SW 1271 (cell line): ENCODE results near the gene CCDC127.
A peak's percentile ranks its signal among the peaks of the same experiment; 100 is the strongest.
"Not testable (repeated sequence)": the region's sequence is repeated elsewhere in the genome, so short reads cannot be mapped to it uniquely, and the experiment has no call there.

Experiments
- DNase-seq, 2 experiments: peaks; one replicate each; lab custom pipeline; 2025; lab: John Stamatoyannopoulos, UW

Gene CCDC127, protein sequence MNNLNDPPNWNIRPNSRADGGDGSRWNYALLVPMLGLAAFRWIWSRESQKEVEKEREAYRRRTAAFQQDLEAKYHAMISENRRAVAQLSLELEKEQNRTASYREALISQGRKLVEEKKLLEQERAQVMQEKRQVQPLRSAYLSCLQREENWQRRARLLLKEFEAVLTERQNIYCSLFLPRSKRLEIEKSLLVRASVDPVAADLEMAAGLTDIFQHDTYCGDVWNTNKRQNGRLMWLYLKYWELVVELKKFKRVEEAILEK

GRCh38 chr5:217494-218456, at the start of gene CCDC127, which contains the start of gene SDHA:
CCDC127 (minus strand) TSS chr5:218153; CDS start chr5:216849, 1,304 bp downstream.
SDHA (plus strand) TSS chr5:218320; CDS start chr5:218356, 36 bp downstream.
- peak; percentile 85 to 92 for DNase-seq

DNA sequence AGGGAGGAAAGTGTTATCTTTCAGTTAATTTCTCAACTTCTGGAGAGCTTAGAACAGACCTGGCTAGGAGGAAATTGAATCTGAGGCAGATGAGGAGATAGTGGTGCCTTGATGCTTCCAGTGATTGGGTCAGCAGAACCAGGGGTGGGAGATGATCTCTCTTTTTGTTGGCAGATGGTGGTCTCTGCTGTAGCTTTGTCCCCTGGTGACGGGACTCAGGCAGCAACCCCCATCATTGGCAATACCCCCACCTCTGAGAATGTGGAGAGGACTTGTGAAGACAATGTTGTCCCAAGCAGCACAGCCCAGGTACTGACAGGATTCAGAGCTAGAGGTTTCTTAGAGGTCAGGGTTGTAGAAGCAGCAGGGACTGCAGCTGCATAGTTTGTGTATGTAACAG, 49.8 kb upstream of the CCDC127 start:
- no peak for DNase-seq

DNA sequence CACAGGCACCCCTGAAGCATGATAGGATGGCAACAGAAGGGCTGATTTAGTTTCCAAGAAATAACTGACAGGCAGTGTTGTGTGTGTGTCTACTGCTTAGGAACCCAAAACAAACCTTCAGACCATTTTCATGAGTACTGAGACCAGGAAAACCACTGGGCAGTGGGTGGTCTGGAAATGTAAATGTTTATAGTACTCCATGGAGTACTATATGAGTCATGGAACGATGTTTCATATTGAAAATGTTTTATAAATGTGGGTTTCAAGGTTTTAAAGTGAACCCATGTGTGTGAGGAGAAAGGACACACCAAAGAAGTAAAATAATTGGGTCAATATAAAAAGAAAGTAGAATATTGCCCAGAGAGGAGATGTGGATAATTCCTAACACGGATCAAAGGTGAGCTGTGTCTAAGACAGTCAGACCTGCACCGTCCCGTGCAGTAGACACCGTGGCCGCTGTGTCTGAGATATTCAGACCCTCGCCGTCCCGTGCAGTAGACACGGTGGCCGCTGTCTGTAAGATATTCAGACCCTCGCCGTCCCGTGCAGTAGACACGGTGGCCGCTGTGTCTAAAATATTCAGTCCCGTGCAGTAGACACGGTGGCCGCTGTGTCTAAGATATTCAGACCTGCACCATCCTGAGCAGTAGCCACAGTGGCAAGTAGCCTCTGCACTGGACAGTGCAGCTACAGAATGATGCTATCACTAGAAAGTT, 48.5 kb upstream of the CCDC127 start:
- DNase-seq = not testable (repeated sequence)

GRCh38 chr5:264338-264737, 46.4 kb upstream of the CCDC127 start:
- no peak for DNase-seq

DNA sequence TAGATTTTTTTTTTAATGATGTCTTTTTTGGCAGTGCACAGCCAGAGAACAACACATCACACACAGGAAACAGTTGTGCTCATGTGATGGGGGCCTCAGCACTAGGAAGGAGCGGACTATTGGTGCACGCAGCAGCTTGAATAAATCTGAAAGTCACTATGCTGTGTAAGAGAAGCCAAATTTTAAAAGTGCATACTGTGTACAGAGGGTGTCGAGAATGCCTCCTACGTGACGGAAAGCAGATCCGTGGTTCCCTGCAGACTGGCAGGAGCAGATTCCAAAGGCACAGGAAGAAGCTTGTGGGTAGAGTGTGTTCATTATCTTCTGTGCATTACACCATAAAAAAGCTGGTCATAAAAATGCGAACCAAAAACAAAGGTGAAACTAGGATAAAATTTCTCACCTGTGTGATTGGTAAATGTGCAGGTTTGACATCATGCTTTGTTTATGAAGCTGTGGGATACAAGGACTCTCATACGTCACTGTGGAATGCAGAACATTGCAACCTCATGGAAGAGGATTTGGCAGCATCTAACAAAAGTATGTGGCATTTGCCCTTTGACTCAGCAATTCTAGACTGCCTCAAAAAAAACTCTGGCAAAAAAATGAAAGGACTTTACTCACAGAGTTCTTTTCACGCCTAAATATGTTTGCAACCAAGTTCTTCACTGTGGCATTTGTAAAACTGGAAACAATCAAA, 45.5 kb upstream of the CCDC127 start:
- DNase-seq = not testable (repeated sequence)

DNA sequence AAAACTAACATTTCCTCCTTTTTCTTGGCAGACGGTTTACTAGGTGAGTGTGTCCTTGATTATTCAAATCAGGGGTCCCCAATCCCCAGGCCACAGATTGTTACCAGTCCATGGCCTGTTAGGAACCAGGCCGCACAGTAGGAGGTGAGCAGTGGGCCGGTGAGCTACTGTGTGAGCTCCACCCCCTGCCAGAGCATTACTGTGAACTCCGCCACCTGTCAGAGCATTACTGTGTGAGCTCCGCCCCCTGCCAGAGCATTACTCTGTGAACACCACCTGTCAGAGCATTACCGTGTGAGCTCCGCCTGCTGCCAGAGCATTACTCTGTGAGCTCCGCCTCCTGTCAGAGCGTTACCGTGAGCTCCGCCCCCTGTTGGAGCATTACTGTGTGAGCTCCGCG, 39.2 kb upstream of the CCDC127 start:
- DNase-seq = no peak

GRCh38 chr5:256347-256746, 38.4 kb upstream of the CCDC127 start:
- not testable (repeated sequence) for DNase-seq

DNA sequence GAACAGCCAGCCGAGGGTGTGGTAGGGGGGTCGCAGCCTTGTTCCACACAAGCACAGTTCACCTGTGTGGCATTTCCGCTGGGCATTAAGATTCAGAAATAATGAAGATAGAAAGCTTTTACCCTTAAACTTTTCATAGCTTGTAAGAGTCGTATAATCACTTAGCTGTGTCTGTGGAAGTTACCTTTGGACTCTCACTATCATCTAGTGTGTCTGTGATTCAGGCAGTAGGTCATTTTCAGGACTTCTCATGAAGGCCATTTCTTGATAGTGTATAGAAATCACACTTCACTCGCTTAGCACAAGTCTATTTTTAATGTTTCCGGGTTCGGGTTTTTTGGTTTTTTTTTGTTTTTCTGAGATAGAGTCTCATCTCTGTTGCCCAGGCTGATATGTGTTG, 37.2 kb upstream of the CCDC127 start:
- not testable (repeated sequence) for DNase-seq

DNA sequence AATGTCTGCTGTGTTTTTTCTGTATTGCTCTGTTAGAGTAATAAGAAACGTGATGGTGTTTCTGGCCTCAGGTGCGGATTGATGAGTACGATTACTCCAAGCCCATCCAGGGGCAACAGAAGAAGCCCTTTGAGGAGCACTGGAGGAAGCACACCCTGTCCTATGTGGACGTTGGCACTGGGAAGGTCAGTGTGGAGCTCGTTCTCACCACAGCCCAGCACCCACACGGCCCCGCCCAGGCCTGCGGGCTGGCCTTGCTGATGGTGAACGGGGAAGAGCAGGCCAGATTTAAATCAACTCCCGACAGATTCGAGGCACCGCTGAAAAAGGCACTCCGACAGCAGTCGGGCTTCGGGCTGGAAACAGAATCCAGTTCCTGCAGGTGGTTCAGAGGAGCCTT, 36.4 kb upstream of the CCDC127 start:
- not testable (repeated sequence) for DNase-seq

GRCh38 chr5:252546-252945, 34.6 kb upstream of the CCDC127 start:
- DNase-seq = no peak

DNA sequence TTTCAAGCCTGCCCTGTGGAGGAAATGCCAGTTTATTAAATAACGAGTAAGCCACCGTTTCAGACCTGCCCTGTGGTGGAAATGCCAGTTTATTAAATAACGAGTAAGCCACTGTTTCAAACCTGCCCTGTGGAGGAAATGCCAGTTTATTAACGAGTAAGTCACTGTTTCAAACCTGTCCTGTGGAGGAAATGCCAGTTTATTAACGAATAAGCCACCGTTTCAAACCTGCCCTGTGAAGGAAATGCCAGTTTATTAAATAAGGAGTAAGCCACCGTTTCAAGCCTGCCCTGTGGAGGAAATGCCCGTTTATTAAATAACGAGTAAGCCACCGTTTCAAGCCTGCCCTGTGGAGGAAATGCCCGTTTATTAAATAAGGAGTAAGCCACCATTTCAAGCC, 34.0 kb upstream of the CCDC127 start:
- DNase-seq = not testable (repeated sequence)

GRCh38 chr5:251538-251937, 33.6 kb upstream of the CCDC127 start:
- DNase-seq = not testable (repeated sequence)

- not testable (repeated sequence) for DNase-seq
These were observed 33.1 kb upstream of the CCDC127 start for GRCh38 chr5:251016-251415.

DNA sequence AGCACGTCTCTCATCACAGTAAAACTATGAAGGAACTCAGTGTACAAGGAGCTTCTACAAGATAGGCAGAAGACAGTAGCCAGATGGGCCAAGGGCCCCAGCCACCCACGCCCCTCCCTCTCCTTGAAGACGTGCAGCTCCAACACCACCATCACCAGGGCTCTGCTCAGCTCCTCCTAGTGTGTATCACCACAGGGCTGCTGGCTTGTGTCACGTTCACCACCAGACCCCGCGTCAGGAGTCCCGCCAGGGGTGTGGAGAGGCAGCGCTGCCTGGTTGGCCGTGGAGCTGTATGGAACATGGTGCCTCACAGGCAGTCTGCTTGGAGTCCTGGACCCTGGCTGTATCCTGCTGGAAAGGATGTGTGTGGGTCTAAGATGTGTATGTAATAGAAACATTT, 32.4 kb upstream of the CCDC127 start:
- DNase-seq = not testable (repeated sequence)

DNA sequence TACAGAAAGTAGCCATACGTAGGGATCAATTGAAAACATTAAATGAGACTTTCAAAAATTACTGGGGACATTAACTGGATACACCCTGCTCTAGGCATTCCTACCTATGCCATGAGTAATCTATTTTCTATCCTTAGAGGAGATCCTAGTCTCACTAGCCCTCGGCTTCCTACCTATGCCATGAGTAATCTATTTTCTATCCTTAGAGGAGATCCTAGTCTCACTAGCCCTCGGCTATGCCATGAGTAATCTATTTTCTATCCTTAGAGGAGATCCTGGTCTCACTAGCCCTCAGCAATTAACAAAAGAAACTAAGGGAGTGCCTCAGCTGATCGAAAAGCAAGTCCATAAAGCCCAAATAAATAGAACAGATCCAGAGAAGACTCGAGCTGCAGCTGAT, 27.8 kb upstream of the CCDC127 start:
- DNase-seq = not testable (repeated sequence)

- not testable (repeated sequence) for DNase-seq
These were observed 25.9 kb upstream of the CCDC127 start for GRCh38 chr5:243683-244367.

- not testable (repeated sequence) for DNase-seq
These were observed 23.2 kb upstream of the CCDC127 start for GRCh38 chr5:241045-241669.

GRCh38 chr5:240550-240949, 22.6 kb upstream of the CCDC127 start:
- DNase-seq = not testable (repeated sequence)

GRCh38 chr5:237931-238330, 20.0 kb upstream of the CCDC127 start:
- not testable (repeated sequence) for DNase-seq

GRCh38 chr5:235527-235926, 17.6 kb upstream of the CCDC127 start:
- DNase-seq = not testable (repeated sequence)
